ENCODE data around the gene MGMT.

The MGMT gene

DNA sequence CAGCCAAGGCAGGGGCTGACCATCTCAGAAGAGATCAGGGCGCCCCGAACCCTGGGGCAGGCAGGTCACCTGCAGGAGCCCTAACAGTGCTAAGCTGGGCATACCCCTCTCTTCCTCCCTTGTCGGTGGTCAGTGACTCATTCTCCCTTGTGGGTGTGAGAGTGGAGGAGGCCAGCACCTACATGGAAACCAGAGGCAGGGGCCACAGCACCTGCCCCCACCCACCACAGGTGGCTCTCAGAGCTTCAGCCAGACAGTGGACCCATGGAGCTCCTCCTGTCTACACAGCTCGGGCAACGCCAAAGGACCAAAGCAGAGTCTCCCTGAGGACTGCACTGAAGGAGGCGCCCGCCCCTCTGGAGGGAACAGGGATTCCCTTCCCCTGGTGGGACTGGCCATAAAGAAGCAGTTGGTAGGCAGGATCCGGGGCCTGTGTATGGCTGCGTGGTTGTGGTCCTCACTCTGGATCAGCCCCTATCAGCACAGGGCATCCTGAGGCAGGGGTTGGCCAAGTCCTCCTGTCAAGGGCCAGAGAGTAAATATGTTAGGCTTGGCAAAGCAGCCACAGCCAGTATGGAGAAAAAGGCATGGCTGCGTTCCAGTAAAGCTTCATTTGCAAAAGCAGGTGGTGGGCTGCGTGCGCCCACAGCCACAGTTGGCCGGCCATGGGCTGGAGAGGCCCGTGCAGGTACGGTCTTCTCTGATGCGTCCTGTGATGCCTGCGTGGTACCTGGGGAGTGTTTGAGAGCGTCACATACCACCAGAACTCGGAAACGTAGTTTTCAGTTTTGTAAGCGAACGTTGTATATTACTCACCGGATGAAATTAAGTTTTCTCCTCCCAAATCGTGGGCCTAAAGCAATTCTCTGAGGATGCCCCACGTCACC is 298.9 kb downstream of the MGMT start:
- DNase-seq: peak; percentile 16

DNA sequence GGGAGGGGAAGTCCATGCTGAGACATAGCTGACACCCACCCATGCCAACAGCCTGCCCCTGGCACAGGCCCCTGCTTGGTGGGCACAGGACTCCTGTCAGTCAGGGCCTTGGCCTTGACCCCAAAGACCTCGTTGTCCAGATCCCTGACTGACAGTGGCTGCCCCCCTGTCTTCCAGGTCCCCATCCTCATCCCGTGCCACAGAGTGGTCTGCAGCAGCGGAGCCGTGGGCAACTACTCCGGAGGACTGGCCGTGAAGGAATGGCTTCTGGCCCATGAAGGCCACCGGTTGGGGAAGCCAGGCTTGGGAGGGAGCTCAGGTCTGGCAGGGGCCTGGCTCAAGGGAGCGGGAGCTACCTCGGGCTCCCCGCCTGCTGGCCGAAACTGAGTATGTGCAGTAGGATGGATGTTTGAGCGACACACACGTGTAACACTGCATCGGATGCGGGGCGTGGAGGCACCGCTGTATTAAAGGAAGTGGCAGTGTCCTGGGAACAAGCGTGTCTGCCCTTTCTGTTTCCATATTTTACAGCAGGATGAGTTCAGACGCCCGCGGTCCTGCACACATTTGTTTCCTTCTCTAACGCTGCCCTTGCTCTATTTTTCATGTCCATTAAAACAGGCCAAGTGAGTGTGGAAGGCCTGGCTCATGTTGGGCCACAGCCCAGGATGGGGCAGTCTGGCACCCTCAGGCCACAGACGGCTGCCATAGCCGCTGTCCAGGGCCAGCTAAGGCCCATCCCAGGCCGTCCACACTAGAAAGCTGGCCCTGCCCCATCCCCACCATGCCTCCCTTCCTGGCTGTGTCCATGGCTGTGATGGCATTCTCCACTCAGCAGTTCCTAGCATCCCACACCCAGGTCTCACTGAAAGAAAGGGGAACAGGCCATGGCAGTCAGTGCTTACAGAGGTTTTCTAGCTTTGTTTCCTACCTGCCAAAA is 299.8 kb downstream of the MGMT start:
- DNase-seq: peak; percentile 8

- DNase-seq: peak; percentile 9
These were observed 300.7 kb downstream of the MGMT start for GRCh38 chr10:129767751-129768150.

DNA sequence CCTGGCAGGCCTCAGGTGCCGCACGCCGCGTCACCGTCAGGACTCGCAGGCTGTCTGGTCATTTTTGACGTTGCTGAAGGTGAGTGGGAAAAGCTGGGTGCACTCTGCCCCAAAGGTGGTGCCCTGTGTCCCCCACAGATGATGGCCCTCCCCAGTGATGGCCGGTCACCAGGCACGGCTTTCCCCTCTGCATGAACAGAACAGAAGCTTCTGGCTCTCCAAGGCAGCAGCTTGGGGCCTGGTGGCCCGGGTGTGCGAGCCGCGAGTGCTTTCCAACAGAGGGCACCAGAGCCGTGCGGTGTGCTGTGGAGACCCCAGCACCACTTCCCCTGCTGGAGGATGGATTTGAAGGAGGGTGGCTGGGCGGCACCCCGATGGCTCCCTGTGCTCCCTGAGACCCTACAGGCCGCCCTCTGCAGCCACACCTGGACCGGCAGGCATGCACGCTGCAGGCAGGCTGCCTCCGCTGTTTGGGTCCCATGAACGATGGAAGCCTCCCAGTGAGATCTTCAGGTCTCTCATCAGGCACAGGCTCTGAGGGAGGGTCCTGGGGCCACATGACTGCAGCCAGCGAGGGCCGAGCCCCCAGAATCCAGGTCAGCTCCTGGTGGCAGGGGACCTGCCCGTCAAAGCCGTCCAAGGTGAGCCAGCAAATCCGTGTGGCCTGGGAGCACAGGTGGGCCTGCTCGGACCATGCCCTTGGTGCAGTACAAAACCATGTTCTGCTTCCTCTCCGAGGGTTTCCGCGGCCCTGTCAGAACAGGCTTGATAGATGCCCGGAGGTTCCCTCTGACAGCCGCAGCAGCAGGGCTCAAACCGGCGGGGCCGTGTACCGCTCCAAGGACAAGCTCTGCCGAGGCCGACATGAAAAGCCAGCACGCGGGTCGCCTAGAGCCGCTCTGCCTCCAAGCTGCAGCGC is 301.7 kb downstream of the MGMT start:
- no peak for DNase-seq

DNA sequence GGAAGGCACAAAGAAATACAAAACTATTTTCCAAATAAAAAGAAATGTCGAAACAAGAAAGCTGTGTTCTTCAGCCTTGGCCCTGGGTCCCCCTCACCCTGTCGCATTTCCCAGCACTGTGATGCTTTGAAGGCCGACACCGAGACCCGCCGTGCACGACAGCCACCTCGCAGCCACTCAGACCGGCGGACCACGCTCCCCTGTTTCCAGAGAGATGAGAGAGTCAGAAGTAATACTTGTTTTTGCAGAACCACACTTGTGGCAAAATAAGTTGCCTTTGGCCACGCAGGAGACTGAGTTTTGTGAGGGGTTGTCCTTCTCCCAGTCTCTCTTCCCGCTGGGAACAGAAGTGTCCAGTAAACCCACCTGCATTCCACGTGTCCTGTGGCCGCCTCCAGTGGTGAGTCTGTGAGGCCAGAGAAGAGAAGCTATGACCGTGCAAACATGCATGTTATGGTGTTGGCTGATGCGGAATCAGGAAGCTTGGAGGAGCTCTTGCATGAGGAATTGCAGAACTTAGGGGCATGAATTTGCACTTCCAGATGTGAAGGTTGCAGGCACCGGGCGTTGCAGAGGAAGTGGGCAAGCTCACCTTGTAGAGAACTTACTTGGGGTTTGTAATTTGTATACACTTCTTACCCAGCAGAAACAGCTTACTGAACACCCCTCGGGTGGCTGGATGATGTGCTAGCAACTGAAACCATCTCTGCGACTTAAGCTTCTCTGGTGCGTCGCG is 302.5 kb downstream of the MGMT start:
- peak; percentile 2 for DNase-seq

- DNase-seq: no peak
These were observed 303.2 kb downstream of the MGMT start for GRCh38 chr10:129770286-129770685.

DNA sequence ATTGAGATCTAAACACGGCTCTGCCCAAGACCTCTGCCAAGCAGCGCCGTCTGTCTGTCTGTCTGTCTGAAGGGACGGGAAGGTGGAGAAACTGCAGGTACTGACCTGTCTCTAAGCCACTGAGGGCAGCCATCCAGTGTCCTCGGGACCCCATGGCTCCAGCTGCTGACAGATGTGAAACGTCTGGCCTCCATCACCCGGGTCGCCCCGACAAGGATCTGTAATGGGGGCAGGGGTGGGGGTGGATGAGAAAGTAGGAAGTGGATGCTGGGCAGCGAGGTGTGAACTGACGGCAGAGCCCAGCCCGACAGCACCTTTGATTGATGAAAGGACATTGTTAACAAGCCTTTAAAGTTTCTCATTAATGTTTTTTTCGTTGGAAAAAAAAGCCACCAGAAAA is 304.0 kb downstream of the MGMT start:
- DNase-seq: peak; percentile 4

DNA sequence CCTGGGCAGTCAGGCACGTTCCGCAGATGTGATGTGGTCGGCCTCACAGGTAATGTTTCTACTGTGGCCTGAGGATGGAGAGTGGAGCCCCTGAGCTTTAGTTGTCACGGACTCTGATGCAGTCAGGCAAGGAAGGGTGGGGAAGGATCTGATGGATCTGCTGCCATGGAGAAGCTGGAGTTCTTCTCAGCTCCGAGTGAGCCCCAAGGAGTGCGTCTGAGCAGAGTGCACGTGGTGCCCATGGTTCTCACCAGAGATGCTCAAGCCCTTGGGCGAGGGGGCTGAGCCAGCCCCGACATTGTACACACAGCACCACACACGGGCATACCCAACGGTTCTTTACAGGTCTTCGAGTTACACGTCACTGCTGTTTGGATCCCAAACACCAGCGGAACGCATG is 304.5 kb downstream of the MGMT start:
- no peak for DNase-seq

- DNase-seq: peak; percentile 64
These were observed 305.0 kb downstream of the MGMT start for GRCh38 chr10:129771991-129772431.

- peak; percentile 17 for DNase-seq
These were observed 305.7 kb downstream of the MGMT start for GRCh38 chr10:129772468-129773358.

DNA sequence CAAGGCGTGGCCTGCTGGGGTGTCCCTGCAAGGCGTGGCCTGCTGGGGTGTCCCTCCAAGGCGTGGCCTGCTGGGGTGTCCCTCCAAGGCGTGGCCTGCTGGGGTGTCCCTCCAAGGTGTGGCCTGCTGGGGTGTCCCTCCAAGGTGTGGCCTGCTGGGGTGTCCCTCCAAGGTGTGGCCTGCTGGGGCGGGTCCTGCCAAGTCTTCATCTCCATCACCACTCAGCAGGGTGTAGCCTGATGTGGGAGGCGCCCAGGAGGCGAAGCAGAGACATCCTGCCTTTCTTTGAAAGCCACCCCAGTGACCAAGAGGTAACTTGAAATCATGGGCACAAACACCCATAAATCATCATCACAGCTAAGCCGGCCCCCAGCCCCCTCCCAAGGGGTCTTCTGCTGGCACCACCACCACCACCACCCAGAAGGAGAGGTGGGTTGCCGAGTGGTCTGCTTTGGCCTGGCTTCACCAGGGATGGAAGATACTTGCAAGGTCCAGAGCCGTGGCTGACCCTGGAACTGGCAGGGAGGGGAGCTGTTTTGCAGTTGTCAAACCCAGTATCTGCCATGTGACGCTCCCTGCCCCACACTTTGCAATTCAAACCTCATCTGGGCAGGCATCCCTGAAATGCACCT is 306.4 kb downstream of the MGMT start:
- DNase-seq: peak; percentile 9

DNA sequence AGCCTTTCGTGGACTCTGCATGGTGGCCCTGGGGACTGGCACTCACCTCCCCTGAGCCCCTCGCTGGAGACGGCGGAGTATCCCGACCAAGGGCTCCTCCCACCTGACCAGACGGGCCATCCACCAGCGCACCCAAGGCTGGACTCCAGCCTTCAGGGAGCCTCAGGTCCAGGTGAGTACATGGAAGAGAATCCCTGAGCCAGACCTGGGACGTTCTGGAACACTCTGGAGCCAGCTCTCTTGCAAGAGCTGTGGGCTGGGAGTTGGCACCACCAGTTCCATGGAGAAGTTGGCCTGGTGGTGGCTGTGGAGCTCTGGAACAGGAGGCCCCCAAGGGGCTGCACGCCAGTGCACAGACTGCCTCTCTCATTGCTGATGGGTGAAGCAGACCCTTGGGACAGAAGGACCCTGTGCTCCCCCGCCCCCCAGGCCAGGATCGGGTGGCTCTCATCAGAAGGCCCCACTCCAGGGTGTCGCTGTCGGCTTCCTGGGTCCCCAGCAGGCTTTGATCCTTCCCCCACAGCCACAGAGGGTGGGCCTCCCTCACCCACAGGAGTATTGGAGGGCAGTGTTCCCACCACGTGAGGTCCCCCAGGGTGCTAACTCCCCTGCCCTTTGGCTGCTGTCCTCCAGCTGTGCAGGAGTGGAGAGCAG is 307.2 kb downstream of the MGMT start:
- peak; percentile 18 for DNase-seq

- peak; percentile 16 for DNase-seq
These were observed 307.8 kb downstream of the MGMT start for GRCh38 chr10:129774736-129775401.

DNA sequence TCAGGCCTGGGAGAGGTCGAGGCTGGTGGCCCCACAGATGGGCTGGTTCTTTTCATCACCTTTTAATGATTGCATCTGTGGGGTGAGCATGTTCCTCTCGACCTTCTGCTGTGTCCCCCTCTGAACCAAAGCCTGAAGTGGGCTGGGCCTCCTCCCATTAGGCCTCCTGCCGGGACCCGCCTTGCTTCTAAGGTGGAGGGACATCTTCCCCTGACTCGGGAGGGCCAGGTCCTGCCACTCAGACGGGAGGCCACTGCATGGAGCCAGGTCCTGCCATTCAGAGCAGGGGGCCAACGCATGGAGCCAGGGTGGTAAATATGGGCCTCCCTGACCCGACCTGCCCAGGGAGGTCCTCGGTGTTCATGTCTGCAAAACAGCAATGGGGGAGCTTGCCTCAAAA is 308.6 kb downstream of the MGMT start:
- no peak for DNase-seq

DNA sequence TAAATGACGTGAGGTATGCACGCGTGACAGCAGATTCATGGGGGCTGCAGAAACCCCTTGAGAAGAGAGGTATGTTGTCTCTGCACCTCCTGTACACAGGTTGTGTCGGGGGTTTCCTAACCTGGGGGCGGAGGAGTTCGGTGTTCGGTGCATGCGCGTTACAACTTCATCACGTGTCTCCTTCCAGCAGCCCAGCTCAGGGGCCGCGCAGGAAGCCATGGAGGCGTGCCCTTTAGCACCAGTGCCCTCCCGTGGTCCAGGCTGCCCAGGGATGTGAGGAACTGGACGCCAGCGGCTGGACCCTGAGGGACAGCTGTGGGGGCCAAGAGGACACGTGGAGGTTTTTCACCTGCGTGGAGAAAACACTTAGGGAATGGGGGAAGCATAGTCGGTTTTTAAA is 310.6 kb downstream of the MGMT start:
- no peak for DNase-seq

DNA sequence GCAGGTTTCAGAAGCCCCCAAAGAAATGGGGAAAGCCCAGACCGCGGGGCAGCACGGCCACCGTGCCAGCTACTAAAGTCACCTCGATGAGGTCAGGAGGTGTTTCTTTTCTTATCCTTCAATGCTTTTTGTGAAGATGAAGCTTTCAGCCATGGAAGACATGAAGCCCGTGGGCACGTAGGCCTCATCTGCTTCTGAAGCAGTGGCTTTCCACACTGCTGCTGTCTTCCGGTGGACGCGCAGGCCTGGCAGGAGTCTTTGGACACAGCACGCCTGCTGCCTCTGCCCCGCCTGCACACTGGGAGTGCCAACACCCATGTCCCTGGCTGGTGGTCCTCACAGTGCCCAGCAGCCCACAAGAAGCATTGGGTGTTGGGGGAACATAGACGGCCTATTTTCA is 311.5 kb downstream of the MGMT start:
- DNase-seq: no peak

GRCh38 chr10:129779126-129780111 is 312.4 kb downstream of the MGMT start:
- no peak for DNase-seq

DNA sequence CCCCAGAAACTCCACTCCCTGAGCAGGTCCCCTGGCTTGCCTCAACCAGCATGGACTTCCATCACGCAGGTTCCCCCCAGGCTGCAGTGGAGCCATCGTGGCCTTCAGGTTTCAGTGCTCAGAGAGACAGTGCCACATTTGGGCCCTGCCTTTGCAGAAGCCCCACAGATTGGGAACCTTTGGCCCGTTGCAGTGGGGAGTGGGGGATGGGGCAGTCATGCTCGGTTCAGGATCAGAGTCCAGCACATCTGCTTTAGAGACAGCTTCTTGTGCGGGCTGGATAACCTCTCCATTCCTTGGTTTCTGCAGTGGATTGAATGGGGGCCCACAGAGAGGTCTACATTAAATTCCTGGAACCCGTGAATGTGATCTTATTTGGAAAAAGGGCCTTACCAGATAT is 313.2 kb downstream of the MGMT start:
- peak; percentile 54 for DNase-seq
